Measurements from ENCODE around the gene LSR.

The LSR gene, protein sequence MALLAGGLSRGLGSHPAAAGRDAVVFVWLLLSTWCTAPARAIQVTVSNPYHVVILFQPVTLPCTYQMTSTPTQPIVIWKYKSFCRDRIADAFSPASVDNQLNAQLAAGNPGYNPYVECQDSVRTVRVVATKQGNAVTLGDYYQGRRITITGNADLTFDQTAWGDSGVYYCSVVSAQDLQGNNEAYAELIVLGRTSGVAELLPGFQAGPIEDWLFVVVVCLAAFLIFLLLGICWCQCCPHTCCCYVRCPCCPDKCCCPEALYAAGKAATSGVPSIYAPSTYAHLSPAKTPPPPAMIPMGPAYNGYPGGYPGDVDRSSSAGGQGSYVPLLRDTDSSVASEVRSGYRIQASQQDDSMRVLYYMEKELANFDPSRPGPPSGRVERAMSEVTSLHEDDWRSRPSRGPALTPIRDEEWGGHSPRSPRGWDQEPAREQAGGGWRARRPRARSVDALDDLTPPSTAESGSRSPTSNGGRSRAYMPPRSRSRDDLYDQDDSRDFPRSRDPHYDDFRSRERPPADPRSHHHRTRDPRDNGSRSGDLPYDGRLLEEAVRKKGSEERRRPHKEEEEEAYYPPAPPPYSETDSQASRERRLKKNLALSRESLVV

DNA sequence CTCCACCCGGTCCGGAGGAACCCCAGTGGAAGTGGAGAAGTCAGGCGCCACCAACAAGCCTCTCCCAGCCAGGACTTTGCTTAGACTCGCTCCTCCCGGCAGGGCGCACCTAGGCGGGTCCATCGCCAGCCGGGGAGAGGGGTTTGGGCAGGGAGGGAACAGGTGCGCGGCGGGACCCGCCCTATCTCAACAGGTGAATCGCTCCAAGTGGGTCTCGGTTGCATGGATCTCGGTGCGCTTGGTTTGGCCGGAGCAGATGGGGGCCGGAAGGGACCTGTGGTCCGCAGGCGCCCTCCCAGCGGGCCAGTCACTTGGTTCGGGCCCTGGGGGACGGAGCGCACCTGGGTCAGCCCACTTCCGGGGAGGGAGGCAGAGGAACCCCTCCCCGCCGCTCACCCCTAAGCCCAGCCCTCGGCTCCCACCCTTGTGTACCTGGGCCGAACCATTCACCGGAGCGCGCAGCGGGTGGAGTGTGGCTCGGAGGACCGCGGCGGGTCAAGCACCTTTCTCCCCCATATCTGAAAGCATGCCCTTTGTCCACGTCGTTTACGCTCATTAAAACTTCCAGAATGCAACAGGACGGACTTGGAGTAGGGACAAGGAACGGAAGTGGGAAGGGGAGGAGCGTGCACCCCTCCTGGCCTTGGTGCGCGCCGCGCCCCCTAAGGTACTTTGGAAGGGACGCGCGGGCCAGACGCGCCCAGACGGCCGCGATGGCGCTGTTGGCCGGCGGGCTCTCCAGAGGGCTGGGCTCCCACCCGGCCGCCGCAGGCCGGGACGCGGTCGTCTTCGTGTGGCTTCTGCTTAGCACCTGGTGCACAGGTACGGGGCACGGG lies at the start of gene LSR:
TSS of gene LSR (plus strand) at position 693 of the 836 bp plus-strand sequence. CDS start at position 714, 21 bp downstream.
- in situ Hi-C loops (cut with MboI; ENCODE audit: low sequenced_read_pairs) = no loop called here

DNA sequence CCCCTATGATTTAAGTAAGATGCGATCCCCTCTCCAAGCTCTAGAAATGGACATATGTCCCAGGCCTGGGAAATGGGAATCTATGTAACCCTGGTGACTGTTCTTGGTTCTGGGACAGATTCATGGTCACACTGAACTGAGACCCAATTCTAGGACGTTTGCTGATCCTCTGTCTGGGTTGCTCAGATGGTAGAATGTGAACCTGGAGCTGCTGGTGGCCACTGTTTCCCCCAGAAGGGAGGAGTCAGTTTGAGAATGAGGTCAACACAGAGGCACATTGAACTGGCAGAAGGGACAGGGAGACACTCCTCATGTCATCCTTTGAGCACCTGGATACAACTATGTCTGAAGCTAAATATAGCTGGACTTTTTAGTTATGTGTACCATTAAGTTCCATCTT lies 49.3 kb upstream of the LSR start:
- in situ Hi-C loops (cut with MboI; ENCODE audit: low sequenced_read_pairs) = no loop called here

DNA sequence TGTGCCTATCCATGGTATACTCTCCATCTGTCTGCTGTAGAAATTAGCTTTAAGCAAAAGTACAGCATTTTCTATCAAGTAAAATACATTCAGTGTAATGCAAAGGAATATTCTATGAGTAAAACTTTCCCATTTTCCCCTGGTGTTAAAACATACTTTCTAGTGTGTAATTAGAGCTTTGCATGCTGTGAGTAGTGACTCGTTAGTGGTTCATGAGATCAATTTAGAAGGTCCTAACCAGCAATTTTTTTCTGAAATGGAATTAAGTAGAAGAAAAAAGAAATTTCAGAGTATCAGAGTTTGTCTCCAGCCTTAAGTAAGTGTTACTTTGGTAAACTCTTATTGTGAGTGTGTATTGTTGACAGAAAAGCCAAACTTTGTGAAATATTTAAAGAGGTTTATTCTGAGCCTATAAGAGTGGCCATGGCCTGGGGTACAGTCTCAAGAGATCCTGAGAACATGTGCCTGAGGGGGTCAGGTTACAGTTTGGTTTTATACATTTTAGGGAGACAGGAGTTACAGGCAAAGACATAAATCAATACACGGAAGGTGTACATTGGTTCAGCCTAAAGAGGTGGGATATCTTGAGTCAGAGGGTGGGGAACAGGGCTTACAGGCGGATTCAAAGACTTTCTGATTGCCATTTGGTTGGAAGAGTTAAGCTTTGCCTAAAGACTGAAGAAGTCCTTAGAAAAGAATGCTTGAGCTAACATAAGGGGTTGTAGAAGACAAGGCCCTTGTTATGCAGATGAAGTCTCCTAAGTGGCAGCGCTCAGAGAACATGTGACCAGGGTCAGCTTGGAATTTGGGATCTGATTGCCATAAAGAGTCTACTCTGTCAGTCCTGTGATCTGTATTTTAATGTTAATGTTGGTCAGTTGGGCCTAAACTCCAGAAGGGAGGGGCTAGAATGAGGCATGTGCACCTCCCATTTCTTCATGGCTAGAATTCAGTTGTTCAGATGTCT lies 45.8 kb upstream of the LSR start:
- in situ Hi-C loops (cut with MboI; ENCODE audit: low sequenced_read_pairs) = no loop called here

DNA sequence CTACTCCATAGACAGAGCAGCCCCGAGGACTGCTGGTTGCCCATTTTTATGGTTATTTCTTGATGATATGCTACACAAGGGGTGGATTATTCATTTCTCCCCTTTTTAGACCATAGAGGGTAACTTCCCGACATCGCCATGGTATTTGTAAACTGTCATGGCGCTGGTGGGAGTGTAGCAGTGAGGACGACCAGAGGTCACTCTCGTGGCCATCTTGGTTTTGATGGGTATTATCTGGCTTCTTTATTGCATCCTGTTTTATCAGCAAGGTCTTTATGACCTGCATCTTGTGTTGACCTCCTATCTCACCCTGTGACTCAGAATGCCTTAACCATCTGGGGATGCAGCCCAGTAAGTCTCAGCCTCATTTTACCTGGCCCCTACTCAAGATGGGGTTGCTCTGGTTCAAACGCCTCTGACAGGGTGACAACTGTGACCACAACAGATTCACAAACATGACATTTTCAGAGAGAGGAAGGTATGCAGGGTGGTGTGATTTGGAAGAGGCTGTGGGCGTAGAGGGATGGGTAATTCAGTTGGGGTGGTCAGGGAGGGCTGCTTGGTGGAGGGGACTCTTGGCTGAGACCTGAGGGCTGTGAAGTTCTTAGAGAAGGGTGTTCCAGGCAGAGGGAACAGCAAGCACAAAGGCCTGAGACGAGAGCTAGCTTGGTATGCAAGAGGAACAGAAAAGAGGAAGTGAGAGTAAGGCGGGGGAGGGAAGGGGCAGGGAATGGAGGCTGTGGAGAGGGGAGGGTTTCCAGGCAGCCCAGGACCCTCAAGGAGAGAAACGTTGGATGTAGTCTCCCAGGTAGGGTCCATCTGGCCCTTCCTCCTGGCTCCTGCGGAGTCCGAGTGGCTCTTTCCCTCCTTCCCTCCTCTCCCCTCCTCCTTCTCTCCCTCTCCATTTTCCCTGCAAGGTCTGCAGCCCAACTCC lies 43.7 kb upstream of the LSR start:
- in situ Hi-C loops (cut with MboI; ENCODE audit: low sequenced_read_pairs) = no loop called here

DNA sequence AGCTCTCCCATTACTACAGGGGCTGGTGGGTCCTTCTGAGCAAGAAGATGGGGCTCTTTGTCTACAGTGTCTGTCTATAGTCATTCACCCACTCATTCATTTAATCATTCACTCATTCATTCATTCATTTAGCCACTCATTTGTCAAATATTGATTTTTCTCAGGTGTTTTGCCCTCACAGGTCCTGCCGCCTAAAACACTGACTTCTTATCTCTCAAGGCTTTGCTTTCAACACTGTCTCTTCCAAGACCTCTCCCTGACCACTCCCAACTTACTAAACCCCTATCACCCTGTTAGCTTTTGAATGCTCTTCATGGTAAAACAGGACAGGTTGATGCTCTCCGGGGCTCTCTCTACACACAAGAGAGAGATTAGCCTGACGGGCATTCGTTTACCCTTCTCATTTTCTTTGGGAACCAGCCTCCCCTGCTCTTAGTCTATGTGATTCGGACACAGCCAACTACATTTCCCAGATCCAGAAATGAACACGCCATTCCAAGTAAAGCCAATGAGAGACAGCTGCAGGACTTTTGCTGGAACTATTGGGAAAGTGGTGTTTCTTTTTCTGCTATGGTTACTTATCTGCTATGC lies 43.0 kb upstream of the LSR start:
- in situ Hi-C loops (cut with MboI; ENCODE audit: low sequenced_read_pairs) = no loop called here

DNA sequence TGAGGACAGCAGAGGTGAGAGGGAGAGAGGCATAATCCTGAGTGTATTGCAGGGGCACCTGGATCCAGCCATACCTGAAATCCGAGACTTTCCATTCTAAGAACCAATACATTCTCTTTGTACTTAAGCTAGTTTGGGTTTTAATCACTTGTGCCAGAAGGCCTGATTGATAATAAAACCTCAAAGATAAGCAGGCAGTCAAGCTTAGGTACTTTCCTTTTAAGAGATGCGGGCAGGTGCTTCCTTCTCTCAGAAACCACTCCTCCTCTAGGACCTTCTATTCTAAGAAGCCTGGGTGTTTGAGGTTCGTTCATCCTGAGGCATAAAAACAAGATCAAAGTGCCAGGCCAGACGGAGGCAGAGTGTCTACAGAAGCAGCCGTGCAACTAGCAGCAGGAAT lies 42.4 kb upstream of the LSR start:
- in situ Hi-C loops (cut with MboI; ENCODE audit: low sequenced_read_pairs) = no loop called here

DNA sequence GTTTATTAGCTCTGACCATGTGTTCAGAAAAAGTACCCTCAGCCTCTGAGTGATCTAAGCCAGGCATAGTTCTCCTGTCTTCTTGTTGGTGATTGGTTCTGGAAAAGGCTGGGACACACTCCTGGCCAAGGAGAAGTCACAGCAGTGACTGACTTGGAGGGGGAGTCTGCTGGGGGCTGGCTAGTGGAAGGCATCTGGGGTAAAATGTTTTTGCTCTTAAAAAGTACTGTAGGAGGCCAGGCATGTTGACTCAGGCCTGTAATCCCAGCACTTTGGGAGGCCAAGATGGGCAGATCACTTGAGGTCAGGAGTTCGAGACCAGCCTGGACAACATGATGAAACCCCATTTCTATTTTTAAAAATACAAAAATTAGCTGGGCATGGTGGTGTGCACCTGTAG lies 41.9 kb upstream of the LSR start:
- in situ Hi-C loops (cut with MboI; ENCODE audit: low sequenced_read_pairs) = no loop called here

DNA sequence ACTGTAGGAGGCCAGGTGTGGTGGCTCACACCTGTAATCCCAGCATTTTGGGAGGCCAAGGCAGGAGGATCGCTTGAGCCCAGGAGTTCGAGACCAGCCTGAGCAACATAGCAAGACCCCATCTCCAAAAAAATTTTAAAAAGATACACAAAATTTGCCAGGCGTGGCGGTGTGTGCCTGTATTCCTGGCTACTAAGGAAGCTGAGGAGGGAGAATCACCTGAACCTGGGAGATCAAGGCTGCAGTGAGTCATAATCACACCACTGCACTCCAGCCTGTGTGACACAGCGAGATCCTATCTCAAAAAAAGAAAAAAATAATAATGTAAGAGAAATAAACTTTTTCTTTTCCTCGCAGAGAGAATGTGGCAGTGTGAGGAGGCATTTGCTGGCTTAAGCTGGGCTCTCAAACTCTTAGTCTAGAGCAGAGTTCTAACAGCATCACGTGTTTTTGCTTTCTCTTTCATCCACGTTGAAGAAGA lies 41.4 kb upstream of the LSR start:
- in situ Hi-C loops (cut with MboI; ENCODE audit: low sequenced_read_pairs) = no loop called here

DNA sequence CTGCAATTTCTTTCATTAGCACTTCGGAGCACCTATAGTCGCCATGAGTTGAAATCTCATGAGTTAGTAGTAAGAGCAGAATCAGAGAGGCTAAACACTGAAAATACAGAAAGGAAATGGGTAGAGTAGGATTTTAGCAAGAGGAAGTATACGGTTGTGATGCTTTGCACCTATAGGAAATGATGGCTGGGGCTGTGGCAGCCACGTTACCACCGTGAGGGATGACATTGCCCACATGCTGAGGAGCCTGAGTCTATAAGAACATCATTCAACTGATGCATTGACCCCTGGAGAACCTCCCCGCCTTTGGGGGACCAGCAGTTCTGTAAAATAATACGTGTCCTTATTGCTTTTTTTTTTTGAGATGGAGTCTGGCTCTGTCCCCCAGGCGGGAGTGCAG lies 40.7 kb upstream of the LSR start:
- in situ Hi-C loops (cut with MboI; ENCODE audit: low sequenced_read_pairs) = no loop called here

DNA sequence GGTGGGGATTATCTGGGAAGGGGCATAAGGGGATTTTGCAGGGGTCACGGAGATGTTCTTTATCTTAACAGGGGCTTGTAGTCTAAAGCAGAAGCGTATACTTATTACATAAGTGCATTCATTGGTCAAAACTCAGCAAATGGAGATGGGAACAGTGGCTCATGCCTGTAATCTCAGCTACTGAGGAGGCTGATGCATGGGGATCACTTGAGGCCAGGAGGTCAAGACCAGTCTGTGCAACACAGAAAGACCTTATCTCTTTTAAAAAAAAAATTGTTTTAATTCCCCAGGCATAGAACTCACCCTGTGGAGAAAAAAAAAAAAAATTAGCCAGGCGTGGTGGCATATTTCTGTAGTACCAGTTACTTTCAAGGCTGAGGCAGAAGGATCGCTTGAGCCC lies 39.2 kb upstream of the LSR start:
- in situ Hi-C loops (cut with MboI; ENCODE audit: low sequenced_read_pairs) = no loop called here

DNA sequence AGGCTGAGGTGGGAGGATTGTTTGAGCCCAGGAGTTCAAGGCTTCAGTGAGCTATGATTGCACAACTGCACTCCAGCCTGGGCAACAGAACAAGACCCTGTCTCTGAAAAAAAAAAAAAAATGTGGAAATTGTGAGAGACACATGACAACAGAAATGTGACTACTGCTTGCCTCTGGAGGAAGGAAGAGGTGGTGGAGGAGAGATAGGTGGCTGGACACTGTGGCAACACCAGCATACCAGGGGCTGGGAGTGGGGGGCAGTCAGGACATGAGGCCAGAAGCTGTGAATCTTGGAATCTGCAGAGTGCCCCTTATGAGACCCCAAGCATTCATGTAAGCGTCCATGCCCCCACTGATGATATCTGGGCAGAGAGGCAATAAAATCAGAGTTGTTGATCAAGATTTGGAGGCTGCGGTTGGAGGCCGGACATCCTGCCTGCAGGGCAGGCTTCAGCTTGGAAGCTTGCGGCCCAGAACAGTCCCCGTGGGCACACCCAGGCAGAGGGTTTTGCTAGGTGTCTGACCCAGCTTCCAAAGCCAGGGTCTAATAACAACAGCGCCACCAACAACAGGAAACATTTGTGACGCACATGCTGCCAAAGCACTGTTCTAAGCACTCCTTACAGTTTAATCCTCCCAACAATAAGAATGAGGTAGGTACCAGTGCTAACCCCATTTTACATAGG lies 37.1 kb upstream of the LSR start:
- in situ Hi-C loops (cut with MboI; ENCODE audit: low sequenced_read_pairs) = no loop called here

DNA sequence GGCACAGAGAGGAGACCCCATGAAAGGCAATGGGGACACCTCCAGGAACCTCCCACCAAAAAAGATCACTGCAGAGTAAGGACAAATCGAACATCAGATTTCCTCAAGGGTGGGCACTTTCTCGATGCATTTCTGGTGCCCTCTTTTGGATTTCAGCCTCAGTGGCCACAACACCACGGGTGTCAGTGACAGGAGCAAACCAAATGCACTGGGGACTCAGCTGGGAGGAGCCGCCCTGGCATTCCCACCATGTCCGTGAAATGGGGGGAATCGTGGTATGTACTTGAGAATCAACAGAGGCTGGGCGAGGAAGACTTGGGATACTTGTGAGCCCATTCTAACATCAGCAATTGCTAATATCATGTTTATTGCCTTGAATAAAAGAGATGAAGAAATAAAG lies 36.6 kb upstream of the LSR start:
- in situ Hi-C loops (cut with MboI; ENCODE audit: low sequenced_read_pairs) = no loop called here

DNA sequence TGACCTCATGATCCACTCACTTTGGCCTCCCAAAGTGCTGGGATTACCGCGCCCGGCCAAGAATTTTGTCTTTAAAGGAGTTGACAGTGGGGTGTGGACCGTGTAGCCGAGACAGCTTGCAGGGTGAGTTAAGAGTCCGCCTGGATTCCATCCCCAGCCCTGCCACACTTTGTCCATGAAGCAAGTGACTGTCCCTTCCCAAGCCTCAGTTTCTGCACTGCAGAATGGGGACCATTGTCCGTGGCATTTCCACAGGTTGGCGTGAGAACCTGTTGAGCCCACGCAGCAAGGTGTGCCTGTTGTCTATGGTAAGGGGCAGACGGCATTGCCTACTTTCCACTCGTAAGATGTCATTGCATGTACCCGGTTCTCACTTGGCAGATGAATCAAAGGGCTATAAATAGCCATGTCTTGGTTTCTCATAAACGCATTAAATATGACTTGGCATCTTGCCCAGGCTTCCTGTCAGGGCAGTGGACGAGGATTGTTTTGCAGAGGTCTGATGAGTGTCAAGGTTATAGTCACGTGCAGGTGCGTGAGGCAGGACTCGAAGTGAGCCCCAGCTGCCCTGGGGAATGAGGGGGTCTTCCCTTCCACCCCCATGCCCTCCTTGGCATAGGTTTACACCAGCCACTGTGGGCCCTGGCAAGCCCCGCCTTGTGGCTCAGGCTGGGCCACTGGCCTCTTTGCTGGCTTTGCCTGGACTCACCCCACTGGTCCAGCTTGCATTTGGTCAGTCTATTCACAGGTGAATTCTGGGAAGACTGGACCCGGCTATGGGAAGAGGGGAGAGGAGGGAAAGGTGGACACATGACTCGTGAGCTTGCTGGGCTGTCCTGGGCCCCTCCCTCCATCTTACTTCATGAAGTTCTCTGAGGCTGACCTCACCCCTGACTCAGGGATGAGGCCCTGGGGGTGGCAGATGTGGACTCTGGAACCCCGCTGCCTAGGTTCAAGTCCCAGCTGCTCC lies 34.9 kb upstream of the LSR start:
- in situ Hi-C loops (cut with MboI; ENCODE audit: low sequenced_read_pairs) = no loop called here

DNA sequence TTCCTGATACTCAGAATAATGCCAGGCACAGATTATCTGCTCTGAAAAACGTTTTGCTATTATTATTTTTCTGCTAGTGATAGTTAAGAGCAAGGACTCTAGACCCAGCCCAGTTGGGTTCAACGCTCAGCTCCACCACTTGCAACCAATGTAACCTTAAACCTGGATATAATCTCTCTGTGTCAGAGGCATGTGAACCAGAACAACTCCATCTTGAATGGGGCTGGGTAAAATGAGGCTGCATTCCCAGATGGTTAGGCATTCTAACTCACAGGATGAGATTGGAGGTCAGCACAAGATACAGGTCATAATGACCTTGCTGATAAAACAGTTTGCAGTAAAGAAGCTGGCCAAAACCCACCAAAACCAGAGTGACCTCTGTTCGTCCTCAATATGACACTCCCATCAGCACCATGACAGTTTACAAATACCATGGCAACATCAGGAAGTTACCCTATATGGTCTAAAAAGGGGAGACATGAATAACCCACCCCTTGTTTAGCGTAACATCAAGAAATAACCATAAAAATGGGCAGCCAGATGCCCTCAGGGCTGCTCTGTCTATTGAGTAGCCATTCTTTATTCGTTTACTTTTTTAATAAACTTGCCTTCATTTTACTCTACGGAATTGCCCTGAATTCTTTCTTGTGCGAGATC lies 33.9 kb upstream of the LSR start:
- in situ Hi-C loops (cut with MboI; ENCODE audit: low sequenced_read_pairs) = no loop called here

DNA sequence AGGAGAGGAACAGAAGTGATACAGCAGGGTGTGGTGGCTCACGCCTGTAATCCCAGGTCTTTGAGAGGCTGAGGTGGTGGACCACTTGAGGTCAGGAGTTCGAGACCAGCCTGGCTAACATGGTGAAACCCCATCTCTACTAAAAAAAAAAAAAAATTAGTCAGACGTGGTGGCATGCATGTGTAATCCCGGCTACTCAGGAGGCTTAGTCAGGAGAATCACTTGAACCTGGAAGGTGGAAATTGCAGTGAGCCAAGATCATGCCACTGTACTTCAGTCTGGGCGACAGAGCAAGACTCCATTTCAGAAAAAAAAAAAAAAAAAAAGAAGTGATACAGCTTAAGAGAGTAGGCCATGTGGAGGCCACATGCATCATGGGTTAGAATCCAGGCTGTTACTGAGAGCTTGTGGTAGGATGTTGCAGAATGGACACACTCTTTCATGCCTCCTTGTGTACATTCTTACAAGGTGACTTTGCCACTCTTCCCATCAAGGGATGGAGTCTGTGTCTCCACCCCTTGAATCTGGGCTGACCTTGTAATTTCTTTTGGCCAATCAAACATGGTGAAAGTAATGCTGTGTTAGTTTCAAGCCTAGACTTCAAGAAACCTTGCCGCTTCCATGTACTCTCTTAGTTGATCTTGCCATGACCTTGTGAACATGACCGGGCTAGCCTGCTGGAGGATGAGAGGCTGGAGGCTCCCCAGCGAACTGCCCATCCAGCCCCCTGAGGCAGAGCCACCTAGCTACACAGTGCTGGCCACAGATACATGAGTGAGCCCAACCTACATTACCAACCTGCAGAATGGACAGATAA lies 32.6 kb upstream of the LSR start:
- in situ Hi-C loops (cut with MboI; ENCODE audit: low sequenced_read_pairs) = no loop called here

All from HL-60/S4 treated with phorbol 12-myristate 13-acetate at 8.2 ng/mL for 4 days and 3 days (cell line).